SK-N-SH treated with all-trans-retinoic acid at 6 μM for 48 hours (cell line): ENCODE measurements around the gene SLC22A23.

Experiments used
- ATAC-seq: fragments of 200-7000 bp; cut with Tn5 transposase; 3 replicates; pipeline ENCODE4 v1.9.1; 2020; ENCODE audit warnings: mild to moderate bottlenecking, moderate library complexity
- ARNTL ChIP-seq: fragments of 450-650 bp; formaldehyde crosslinking; IDR thresholded peaks from 2 replicates; pipeline ENCODE4 v1.5.0; 2020; ENCODE audit warnings: low read depth, mild to moderate bottlenecking, moderate library complexity, borderline replicate concordance
- BACH2 ChIP-seq: fragments of 250-450 bp; sonication (Bioruptor Pico); IDR thresholded peaks from 2 replicates; pipeline ENCODE4 v1.9.0; 2021; ENCODE audit warnings: mild to moderate bottlenecking, borderline replicate concordance
- CSDC2 ChIP-seq: fragments of 250-450 bp; sonication (Bioruptor Pico); IDR thresholded peaks from 2 replicates; pipeline ENCODE4 v1.5.0; 2020; ENCODE audit warnings: mild to moderate bottlenecking, moderate library complexity
- ESRRG ChIP-seq: fragments of 250-450 bp; sonication (Bioruptor Pico); IDR thresholded peaks from 2 replicates; pipeline ENCODE4 v1.6.1; 2021; ENCODE audit warnings: mild to moderate bottlenecking
- GLIS3 ChIP-seq: fragments of 250-450 bp; sonication (Bioruptor Pico); IDR thresholded peaks from 2 replicates; pipeline ENCODE4 v1.5.0; 2020; ENCODE audit warnings: mild to moderate bottlenecking, moderate library complexity
- ISL1 ChIP-seq: fragments of 250-450 bp; sonication (Bioruptor Pico); IDR thresholded peaks from 2 replicates; pipeline ENCODE4 v2.1.2; 2022; ENCODE audit warnings: mild to moderate bottlenecking, moderate library complexity
- OSR1 ChIP-seq: fragments of 250-450 bp; sonication (Bioruptor Pico); IDR thresholded peaks from 2 replicates; pipeline ENCODE4 v1.8.0; 2022; ENCODE audit warnings: moderate library complexity, mild to moderate bottlenecking, inconsistent platforms
- PPARA ChIP-seq: fragments of 250-450 bp; sonication (Bioruptor Pico); IDR thresholded peaks from 2 replicates; pipeline ENCODE4 v1.5.0; 2020; ENCODE audit warnings: mild to moderate bottlenecking, borderline replicate concordance
- RARB ChIP-seq: fragments of 250-450 bp; sonication (Bioruptor Pico); IDR thresholded peaks from 2 replicates; pipeline ENCODE4 v1.8.0; 2021; ENCODE audit warnings: mild to moderate bottlenecking, moderate library complexity
- SNAI2 ChIP-seq: fragments of 250-450 bp; sonication (Bioruptor Pico); IDR thresholded peaks from 2 replicates; pipeline ENCODE4 v1.5.0; 2020; ENCODE audit warnings: mild to moderate bottlenecking, moderate library complexity
- TCF4 ChIP-seq: fragments of 250-450 bp; sonication (Bioruptor Pico); IDR thresholded peaks from 2 replicates; pipeline ENCODE4 v1.8.0; 2021; ENCODE audit warnings: mild to moderate bottlenecking, moderate library complexity, borderline replicate concordance
- TOX ChIP-seq: fragments of 250-450 bp; sonication (Bioruptor Pico); IDR thresholded peaks from 2 replicates; pipeline ENCODE4 v1.8.0; 2021; ENCODE audit warnings: mild to moderate bottlenecking, moderate library complexity, borderline replicate concordance
- ZC3H10 ChIP-seq: fragments of 250-450 bp; sonication (Bioruptor Pico); IDR thresholded peaks from 2 replicates; pipeline ENCODE4 v1.5.1; 2021; ENCODE audit warnings: mild to moderate bottlenecking, moderate library complexity
- ZFP30 ChIP-seq: fragments of 450-650 bp; formaldehyde crosslinking; IDR thresholded peaks from 2 replicates; pipeline ENCODE4 v1.5.0; 2022; ENCODE audit warnings: mild to moderate bottlenecking, moderate library complexity
- ZNF565 ChIP-seq: fragments of 450-650 bp; formaldehyde crosslinking; conservative IDR thresholded peaks from 2 replicates; pipeline ENCODE4 v1.5.0; 2020; ENCODE audit warnings: low read depth, mild to moderate bottlenecking, moderate library complexity
- ZNF70 ChIP-seq: fragments of 450-650 bp; formaldehyde crosslinking; IDR thresholded peaks from 2 replicates; pipeline ENCODE4 v1.5.0; 2020; ENCODE audit warnings: mild to moderate bottlenecking, moderate library complexity
- TF ChIP-seq, protein P1 (sequence below): fragments of 250-450 bp; sonication (Bioruptor Pico); IDR thresholded peaks from 2 replicates; pipeline ENCODE4 v1.8.0; 2020; ENCODE audit warnings: mild to moderate bottlenecking, moderate library complexity, borderline replicate concordance
- TF ChIP-seq, protein P2 (sequence below): fragments of 250-450 bp; sonication (Bioruptor Pico); IDR thresholded peaks from 2 replicates; pipeline ENCODE4 v1.5.0; 2020; ENCODE audit warnings: mild to moderate bottlenecking, moderate library complexity
- TF ChIP-seq, protein P3 (sequence below): fragments of 250-450 bp; sonication (Bioruptor Pico); IDR thresholded peaks from 2 replicates; pipeline ENCODE4 v1.5.1; 2021; ENCODE audit warnings: mild to moderate bottlenecking, moderate library complexity
- TF ChIP-seq, protein P4 (sequence below): fragments of 250-450 bp; sonication (Bioruptor Pico); IDR thresholded peaks from 2 replicates; pipeline ENCODE4 v1.8.0; 2021; ENCODE audit warnings: low read depth, mild to moderate bottlenecking, moderate library complexity, borderline replicate concordance

The SLC22A23 gene

DNA sequence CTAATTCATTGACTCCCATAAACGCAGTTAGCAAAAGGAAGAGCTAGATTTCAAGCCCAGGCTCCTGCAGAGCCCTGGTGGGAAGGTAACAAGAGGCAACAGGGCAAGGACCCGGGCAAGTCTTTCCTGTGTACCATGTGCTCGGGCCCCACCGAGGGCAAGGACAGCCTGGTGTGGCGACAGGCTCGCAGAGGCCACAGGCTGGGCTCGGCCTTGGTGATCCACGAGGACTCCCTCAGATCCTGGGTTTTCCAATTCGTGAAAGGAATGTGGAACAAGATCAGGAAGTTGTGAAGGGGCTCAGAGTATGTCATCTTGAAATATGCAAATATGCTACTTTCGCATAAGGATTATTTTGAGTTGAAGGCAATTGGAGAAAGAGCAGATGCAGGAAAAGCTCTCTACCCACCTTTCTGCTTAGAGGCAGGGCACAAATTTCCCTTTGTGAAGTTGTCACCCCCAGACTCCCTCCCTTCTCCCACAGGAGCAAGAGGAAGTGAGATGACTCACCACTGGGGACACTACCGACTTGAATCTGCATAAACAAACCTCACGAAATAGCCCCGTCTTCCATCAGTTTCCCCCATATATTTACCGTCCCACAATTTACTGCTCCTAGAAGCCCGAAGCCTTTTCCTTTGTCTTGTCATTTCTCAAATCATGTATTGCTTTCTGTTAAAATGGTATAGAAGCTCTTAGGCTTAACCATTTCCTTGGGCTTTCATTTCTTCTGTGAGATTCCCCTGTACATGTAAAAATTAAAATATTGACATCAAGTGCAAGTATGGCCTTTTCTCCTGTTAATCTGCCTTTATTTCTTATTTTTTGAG is 119.1 kb downstream of the SLC22A23 start:
- no peak for ATAC-seq
- TF ChIP-seq CSDC2 (CRISPR knock-in tag) (no peak), BACH2 (CRISPR knock-in tag) (no peak), ZFP30 (CRISPR knock-in tag) (no peak), ZNF565 (no peak), PPARA (CRISPR knock-in tag) (no peak), ARNTL (no peak), ZC3H10 (CRISPR knock-in tag) (no peak), ZNF70 (CRISPR knock-in tag) (no peak), TCF4 (no peak), RARB (CRISPR knock-in tag) (no peak), TOX (CRISPR knock-in tag) (no peak), ESRRG (CRISPR knock-in tag) (no peak), SNAI2 (CRISPR knock-in tag) (no peak), ISL1 (no peak), OSR1 (no peak)
- TF ChIP-seq, protein P1, sequence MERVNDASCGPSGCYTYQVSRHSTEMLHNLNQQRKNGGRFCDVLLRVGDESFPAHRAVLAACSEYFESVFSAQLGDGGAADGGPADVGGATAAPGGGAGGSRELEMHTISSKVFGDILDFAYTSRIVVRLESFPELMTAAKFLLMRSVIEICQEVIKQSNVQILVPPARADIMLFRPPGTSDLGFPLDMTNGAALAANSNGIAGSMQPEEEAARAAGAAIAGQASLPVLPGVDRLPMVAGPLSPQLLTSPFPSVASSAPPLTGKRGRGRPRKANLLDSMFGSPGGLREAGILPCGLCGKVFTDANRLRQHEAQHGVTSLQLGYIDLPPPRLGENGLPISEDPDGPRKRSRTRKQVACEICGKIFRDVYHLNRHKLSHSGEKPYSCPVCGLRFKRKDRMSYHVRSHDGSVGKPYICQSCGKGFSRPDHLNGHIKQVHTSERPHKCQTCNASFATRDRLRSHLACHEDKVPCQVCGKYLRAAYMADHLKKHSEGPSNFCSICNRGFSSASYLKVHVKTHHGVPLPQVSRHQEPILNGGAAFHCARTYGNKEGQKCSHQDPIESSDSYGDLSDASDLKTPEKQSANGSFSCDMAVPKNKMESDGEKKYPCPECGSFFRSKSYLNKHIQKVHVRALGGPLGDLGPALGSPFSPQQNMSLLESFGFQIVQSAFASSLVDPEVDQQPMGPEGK (CRISPR knock-in tag): no peak
- TF ChIP-seq, protein P2, sequence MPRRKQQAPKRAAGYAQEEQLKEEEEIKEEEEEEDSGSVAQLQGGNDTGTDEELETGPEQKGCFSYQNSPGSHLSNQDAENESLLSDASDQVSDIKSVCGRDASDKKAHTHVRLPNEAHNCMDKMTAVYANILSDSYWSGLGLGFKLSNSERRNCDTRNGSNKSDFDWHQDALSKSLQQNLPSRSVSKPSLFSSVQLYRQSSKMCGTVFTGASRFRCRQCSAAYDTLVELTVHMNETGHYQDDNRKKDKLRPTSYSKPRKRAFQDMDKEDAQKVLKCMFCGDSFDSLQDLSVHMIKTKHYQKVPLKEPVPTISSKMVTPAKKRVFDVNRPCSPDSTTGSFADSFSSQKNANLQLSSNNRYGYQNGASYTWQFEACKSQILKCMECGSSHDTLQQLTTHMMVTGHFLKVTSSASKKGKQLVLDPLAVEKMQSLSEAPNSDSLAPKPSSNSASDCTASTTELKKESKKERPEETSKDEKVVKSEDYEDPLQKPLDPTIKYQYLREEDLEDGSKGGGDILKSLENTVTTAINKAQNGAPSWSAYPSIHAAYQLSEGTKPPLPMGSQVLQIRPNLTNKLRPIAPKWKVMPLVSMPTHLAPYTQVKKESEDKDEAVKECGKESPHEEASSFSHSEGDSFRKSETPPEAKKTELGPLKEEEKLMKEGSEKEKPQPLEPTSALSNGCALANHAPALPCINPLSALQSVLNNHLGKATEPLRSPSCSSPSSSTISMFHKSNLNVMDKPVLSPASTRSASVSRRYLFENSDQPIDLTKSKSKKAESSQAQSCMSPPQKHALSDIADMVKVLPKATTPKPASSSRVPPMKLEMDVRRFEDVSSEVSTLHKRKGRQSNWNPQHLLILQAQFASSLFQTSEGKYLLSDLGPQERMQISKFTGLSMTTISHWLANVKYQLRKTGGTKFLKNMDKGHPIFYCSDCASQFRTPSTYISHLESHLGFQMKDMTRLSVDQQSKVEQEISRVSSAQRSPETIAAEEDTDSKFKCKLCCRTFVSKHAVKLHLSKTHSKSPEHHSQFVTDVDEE (CRISPR knock-in tag): no peak
- TF ChIP-seq, protein P3, sequence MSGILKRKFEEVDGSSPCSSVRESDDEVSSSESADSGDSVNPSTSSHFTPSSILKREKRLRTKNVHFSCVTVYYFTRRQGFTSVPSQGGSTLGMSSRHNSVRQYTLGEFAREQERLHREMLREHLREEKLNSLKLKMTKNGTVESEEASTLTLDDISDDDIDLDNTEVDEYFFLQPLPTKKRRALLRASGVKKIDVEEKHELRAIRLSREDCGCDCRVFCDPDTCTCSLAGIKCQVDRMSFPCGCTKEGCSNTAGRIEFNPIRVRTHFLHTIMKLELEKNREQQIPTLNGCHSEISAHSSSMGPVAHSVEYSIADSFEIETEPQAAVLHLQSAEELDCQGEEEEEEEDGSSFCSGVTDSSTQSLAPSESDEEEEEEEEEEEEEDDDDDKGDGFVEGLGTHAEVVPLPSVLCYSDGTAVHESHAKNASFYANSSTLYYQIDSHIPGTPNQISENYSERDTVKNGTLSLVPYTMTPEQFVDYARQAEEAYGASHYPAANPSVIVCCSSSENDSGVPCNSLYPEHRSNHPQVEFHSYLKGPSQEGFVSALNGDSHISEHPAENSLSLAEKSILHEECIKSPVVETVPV (CRISPR knock-in tag): no peak

DNA sequence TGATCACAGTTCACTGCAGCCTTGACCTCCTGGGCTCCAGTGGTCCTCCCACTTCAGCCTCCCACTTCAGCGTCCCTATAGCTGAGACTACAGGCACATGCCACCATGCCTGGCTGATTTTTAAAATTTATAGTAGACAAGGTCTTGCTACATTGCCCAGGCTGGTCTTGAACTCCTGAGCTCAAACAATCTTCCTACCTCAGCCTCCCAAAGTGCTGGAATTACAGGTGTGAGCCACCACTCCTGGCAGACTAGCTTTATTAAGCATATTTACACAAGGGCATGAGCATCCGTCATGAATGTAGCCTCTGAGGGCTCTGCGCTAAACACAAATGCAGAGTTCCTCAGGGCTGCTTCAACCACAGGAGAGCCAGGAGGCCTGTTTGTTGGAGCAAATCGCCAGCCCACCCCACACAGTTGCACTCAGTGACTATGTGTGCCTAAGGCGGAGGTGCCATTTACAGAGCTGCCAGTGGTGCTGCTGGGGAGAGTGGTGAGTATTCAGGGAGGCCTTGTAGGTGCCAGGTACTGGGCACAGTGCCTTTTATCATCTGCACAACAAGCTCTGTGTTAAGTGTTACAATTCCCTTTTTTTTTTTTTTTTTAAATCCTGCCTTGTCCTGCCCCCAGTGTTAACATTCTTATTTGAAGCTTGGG is 119.9 kb downstream of the SLC22A23 start:
- no peak for ATAC-seq
- TF ChIP-seq ISL1 (no peak), RARB (CRISPR knock-in tag) (no peak), GLIS3 (CRISPR knock-in tag) (no peak), SNAI2 (CRISPR knock-in tag) (no peak), ZFP30 (CRISPR knock-in tag) (no peak), ZNF70 (CRISPR knock-in tag) (no peak), OSR1 (no peak)
- TF ChIP-seq, protein P4, sequence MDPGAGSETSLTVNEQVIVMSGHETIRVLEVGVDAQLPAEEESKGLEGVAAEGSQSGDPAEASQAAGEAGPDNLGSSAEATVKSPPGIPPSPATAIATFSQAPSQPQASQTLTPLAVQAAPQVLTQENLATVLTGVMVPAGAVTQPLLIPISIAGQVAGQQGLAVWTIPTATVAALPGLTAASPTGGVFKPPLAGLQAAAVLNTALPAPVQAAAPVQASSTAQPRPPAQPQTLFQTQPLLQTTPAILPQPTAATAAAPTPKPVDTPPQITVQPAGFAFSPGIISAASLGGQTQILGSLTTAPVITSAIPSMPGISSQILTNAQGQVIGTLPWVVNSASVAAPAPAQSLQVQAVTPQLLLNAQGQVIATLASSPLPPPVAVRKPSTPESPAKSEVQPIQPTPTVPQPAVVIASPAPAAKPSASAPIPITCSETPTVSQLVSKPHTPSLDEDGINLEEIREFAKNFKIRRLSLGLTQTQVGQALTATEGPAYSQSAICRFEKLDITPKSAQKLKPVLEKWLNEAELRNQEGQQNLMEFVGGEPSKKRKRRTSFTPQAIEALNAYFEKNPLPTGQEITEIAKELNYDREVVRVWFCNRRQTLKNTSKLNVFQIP (CRISPR knock-in tag): no peak
- TF ChIP-seq, protein P3 (CRISPR knock-in tag): no peak
